GM18907 (cell line): ENCODE results near the gene SORBS2.
"Not testable (repeated sequence)": the region's sequence is repeated elsewhere in the genome, so short reads cannot be mapped to it uniquely, and the experiment has no call there.

Experiments
- ATAC-seq: cut with Tn5 transposase; IDR thresholded peaks from one replicate; pipeline ENCODE4 v1.9.1; 2021; ENCODE audit warnings: mild to moderate bottlenecking, moderate library complexity; ENCODE audit not compliant: unreplicated experiment

SORBS2 gene

GRCh38 chr4:185567381-185568376 lies 244.3 kb downstream of the SORBS2 start:
- ATAC-seq: no peak

- no peak for ATAC-seq
Observed at GRCh38 chr4:185566972-185567371, 245.0 kb downstream of the SORBS2 start.

GRCh38 chr4:185566425-185566824 lies 245.6 kb downstream of the SORBS2 start:
- no peak for ATAC-seq

- ATAC-seq: no peak
Observed at GRCh38 chr4:185565696-185566095, 246.3 kb downstream of the SORBS2 start.

- ATAC-seq: no peak
Observed at GRCh38 chr4:185564349-185564748, 247.6 kb downstream of the SORBS2 start.

GRCh38 chr4:185562531-185562930 lies 249.5 kb downstream of the SORBS2 start:
- ATAC-seq: no peak

GRCh38 chr4:185560316-185560715 lies 251.7 kb downstream of the SORBS2 start:
- ATAC-seq: no peak

GRCh38 chr4:185559915-185560281 lies 252.1 kb downstream of the SORBS2 start:
- ATAC-seq: no peak

GRCh38 chr4:185559251-185559914 lies 252.6 kb downstream of the SORBS2 start:
- not testable (repeated sequence) for ATAC-seq

GRCh38 chr4:185554365-185555126 lies 257.4 kb downstream of the SORBS2 start:
- no peak for ATAC-seq

- no peak for ATAC-seq
Observed at GRCh38 chr4:185552254-185552653, 259.7 kb downstream of the SORBS2 start.

GRCh38 chr4:185550933-185551332 lies 261.1 kb downstream of the SORBS2 start:
- ATAC-seq: no peak

GRCh38 chr4:185549095-185549639 lies 262.8 kb downstream of the SORBS2 start:
- no peak for ATAC-seq

GRCh38 chr4:185548587-185548986 lies 263.4 kb downstream of the SORBS2 start:
- ATAC-seq: no peak

GRCh38 chr4:185546335-185546734 lies 265.7 kb downstream of the SORBS2 start:
- no peak for ATAC-seq

- no peak for ATAC-seq
Observed at GRCh38 chr4:185542626-185543315, 269.2 kb downstream of the SORBS2 start.

GRCh38 chr4:185541251-185541727 lies 270.7 kb downstream of the SORBS2 start:
- ATAC-seq: no peak

- ATAC-seq: no peak
Observed at GRCh38 chr4:185540487-185541120, 271.4 kb downstream of the SORBS2 start.

- ATAC-seq: no peak
Observed at GRCh38 chr4:185540040-185540439, 272.0 kb downstream of the SORBS2 start.

GRCh38 chr4:185538806-185539205 lies 273.2 kb downstream of the SORBS2 start:
- no peak for ATAC-seq
